Activated T-cell treated with anti-CD3 and anti-CD28 coated beads for 4 hours (primary cell): Measurements from ENCODE around the gene PLSCR3.
A peak's percentile ranks its signal among the peaks of the same experiment; 100 is the strongest.
"Not testable (repeated sequence)": the region's sequence is repeated elsewhere in the genome, so short reads cannot be mapped to it uniquely, and the experiment has no call there.

Experiments
- DNase-seq: peaks from one replicate; pipeline ENCODE4 v3.0.0-alpha.2; 2020

Gene PLSCR3

GRCh38 chr17:7379134-7379533, 15.2 kb downstream of the PLSCR3 start:
- no peak for DNase-seq

- no peak for DNase-seq
These were observed 20.0 kb downstream of the PLSCR3 start for GRCh38 chr17:7374353-7374752.

GRCh38 chr17:7370853-7371252, 23.5 kb downstream of the PLSCR3 start:
- no peak for DNase-seq

- DNase-seq, result no peak
These were observed 24.5 kb downstream of the PLSCR3 start for GRCh38 chr17:7369825-7370224.

- DNase-seq, result not testable (repeated sequence)
These were observed 25.7 kb downstream of the PLSCR3 start for GRCh38 chr17:7368599-7368994.

- DNase-seq, result no peak
These were observed 26.3 kb downstream of the PLSCR3 start for GRCh38 chr17:7367918-7368598.

GRCh38 chr17:7367083-7367482, 27.2 kb downstream of the PLSCR3 start:
- DNase-seq, result no peak

- not testable (repeated sequence) for DNase-seq
These were observed 28.4 kb downstream of the PLSCR3 start for GRCh38 chr17:7365963-7366362.

- DNase-seq, result no peak
These were observed 31.0 kb downstream of the PLSCR3 start for GRCh38 chr17:7363311-7363710.

GRCh38 chr17:7361906-7362305, 32.4 kb downstream of the PLSCR3 start:
- DNase-seq, result no peak

GRCh38 chr17:7357381-7357780, 36.9 kb downstream of the PLSCR3 start:
- DNase-seq, result no peak

GRCh38 chr17:7356756-7357155, 37.6 kb downstream of the PLSCR3 start:
- no peak for DNase-seq

- peak; percentile 79 for DNase-seq
These were observed 38.2 kb downstream of the PLSCR3 start for GRCh38 chr17:7356072-7356549.

GRCh38 chr17:7355573-7355972, 38.8 kb downstream of the PLSCR3 start:
- no peak for DNase-seq

- DNase-seq, result no peak
These were observed 39.3 kb downstream of the PLSCR3 start, which contains the start of gene TMEM95 for GRCh38 chr17:7355053-7355452. Gene TMEM95 (plus strand): TSS chr17:7355156. CDS start chr17:7355205, 49 bp downstream.

- no peak for DNase-seq
These were observed 40.0 kb downstream of the PLSCR3 start for GRCh38 chr17:7354262-7354843.

- DNase-seq, result no peak
These were observed 41.3 kb downstream of the PLSCR3 start for GRCh38 chr17:7352910-7353635.

GRCh38 chr17:7352503-7352889, 41.8 kb downstream of the PLSCR3 start:
- no peak for DNase-seq

GRCh38 chr17:7351665-7352502, 42.4 kb downstream of the PLSCR3 start, which contains the start of gene KCTD11:
Gene KCTD11 (plus strand): TSS chr17:7352162.
- peak; percentile 56 for DNase-seq

GRCh38 chr17:7348478-7349242, 45.7 kb downstream of the PLSCR3 start:
- DNase-seq, result no peak

- no peak for DNase-seq
These were observed 46.5 kb downstream of the PLSCR3 start for GRCh38 chr17:7347630-7348477.
